Mesenteric fat pad (tissue), 1 donor: ENCODE data around the gene ACOX3. TPM values are rescaled to one million over a fixed set of nuclear protein-coding genes. Genes with fewer than 3 reads are reported as not detected.
A peak's percentile ranks its signal among the peaks of the same experiment; 100 is the strongest.
"Not testable (repeated sequence)": the region's sequence is repeated elsewhere in the genome, so short reads cannot be mapped to it uniquely, and the experiment has no call there.

Experiments
- DNase-seq: peaks from one replicate; pipeline ENCODE4 v3.0.0-alpha.2; 2020; ENCODE audit warnings: low spot score
- long read RNA-seq: library from polyadenylated mRNA; unstranded; transcript quantifications from one replicate; pipeline ENCODE4 v2.0.0, GENCODE V29; 2020
- total RNA-seq: library from RNA; stranded (reverse); fragmentation: NEBNext Ultra II Directional; extraction: Animal tissue kit (Norgen Biotek cat#: 25700); gene quantifications from one replicate; pipeline ENCODE4 v1.2.1, GENCODE V29; 2021
- donor health status: DM: yes; HTN: yes; CAD: no.

The ACOX3 gene
- total RNA-seq: 29.1 TPM
- long read RNA-seq, transcript ACOX3-203 (18 exons, 2,253 nt): major isoform, 42 of 111 reads
- long read RNA-seq, partial matches to known transcripts: 27 of 111 reads
- long read RNA-seq, other reads (novel, unspliced or antisense): 42 of 111 reads

GRCh38 chr4:8440492-8441311 lies at the start of gene ACOX3, which contains the start of gene TRMT44:
TSS of gene ACOX3 (minus strand) at chr4:8440723. CDS start at chr4:8416521, 24,202 bp downstream.
TSS of gene TRMT44 (plus strand) at chr4:8440777. CDS start at chr4:8440823, 46 bp downstream.
- peak; percentile 98 for DNase-seq

- no peak for DNase-seq
Measured at GRCh38 chr4:8488791-8489369, 48.4 kb upstream of the ACOX3 start.

- DNase-seq: not testable (repeated sequence)
Measured at GRCh38 chr4:8486643-8487042, 46.1 kb upstream of the ACOX3 start.

GRCh38 chr4:8480221-8480620 lies 39.7 kb upstream of the ACOX3 start:
- DNase-seq: no peak

- DNase-seq: no peak
Measured at GRCh38 chr4:8478801-8479744, 38.5 kb upstream of the ACOX3 start.

- DNase-seq: no peak
Measured at GRCh38 chr4:8478371-8478770, 37.8 kb upstream of the ACOX3 start.

- no peak for DNase-seq
Measured at GRCh38 chr4:8477676-8478075, 37.2 kb upstream of the ACOX3 start.

GRCh38 chr4:8477095-8477635 lies 36.6 kb upstream of the ACOX3 start:
- no peak for DNase-seq

GRCh38 chr4:8475751-8476575 lies 35.4 kb upstream of the ACOX3 start:
- DNase-seq: no peak

- DNase-seq: no peak
Measured at GRCh38 chr4:8474856-8475255, 34.3 kb upstream of the ACOX3 start.

- DNase-seq: no peak
Measured at GRCh38 chr4:8473920-8474590, 33.5 kb upstream of the ACOX3 start.

- DNase-seq: no peak
Measured at GRCh38 chr4:8473198-8473919, 32.8 kb upstream of the ACOX3 start.

GRCh38 chr4:8472689-8473197 lies 32.2 kb upstream of the ACOX3 start:
- no peak for DNase-seq

GRCh38 chr4:8472158-8472688 lies 31.7 kb upstream of the ACOX3 start:
- DNase-seq: no peak

GRCh38 chr4:8471211-8471875 lies 30.8 kb upstream of the ACOX3 start:
- DNase-seq: no peak

GRCh38 chr4:8470451-8471024 lies 30.0 kb upstream of the ACOX3 start:
- no peak for DNase-seq

- no peak for DNase-seq
Measured at GRCh38 chr4:8469550-8469949, 29.0 kb upstream of the ACOX3 start.
